T-helper 1 cell treated with Interleukin-12 subunit alpha and Interleukin-12 subunit beta and Interleukin-4 antibody, amounts not matched to agents 30 ng/mL and 1 ng/mL, for 36 hours (primary cell): ENCODE data around the gene FOXD4L3. TPM values are rescaled to one million over a fixed set of nuclear protein-coding genes. Genes with fewer than 3 reads are reported as not detected.
"Not testable (repeated sequence)": the region's sequence is repeated elsewhere in the genome, so short reads cannot be mapped to it uniquely, and the experiment has no call there.

ENCODE experiments used
- intact Hi-C: fragments of 100-400 bp; cut with micrococcal nuclease; formaldehyde crosslinking; loops from one replicate; pipeline ENCODE4 v1.15.1; 2024
- total RNA-seq: library from RNA; stranded (reverse); gene quantifications from 2 replicates; pipeline ENCODE4 v1.2.3, GENCODE V29; 2022

Gene FOXD4L3
- total RNA-seq, 1 donor from 2014 or later = 0.29 TPM

DNA sequence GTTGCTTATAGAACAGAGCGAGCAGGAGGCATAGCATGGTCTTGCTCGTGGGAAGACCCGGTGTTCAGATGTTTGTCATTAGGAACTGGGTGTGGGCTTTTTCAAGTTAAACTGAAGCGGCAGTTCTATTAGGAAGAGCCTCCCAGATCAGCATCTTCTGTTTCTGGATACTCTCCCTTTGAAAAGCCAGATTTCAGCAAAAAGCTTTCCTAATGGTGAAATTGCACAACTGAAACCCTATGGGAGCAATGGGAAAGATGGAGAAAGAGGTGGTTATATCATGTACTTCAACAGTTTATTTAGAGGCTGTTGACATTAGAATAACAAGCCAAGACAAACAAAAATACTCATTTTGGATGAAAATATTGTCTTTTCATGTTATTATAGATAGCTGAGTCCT is 41.3 kb downstream of the FOXD4L3 start:
- intact Hi-C loops = loop anchor here (2.0 kb wide), 1 partner anchor 163 kb away; no protein-coding TSS in a partner anchor

- intact Hi-C loops = not testable (repeated sequence)
Observed at GRCh38 chr9:68351689-68352088, 49.0 kb downstream of the FOXD4L3 start.

Other genes starting within 250 kb of the FOXD4L3 start
- 30.4 and 36.7 TPM in 2 replicates for gene ZNG1C, start 60.9 kb upstream of the FOXD4L3 start, total RNA-seq
- gene PGM5, start 53.7 kb downstream of the FOXD4L3 start, total RNA-seq = not detected in 2 replicates
- gene TMEM252, start 238.0 kb downstream of the FOXD4L3 start, total RNA-seq = not detected in 2 replicates